NCI-H1048 (cell line): ENCODE data around the gene ZBTB20.

Source experiments
- DNase-seq: peaks from one replicate; lab custom pipeline; 2025; lab: John Stamatoyannopoulos, UW

ZBTB20 gene

DNA sequence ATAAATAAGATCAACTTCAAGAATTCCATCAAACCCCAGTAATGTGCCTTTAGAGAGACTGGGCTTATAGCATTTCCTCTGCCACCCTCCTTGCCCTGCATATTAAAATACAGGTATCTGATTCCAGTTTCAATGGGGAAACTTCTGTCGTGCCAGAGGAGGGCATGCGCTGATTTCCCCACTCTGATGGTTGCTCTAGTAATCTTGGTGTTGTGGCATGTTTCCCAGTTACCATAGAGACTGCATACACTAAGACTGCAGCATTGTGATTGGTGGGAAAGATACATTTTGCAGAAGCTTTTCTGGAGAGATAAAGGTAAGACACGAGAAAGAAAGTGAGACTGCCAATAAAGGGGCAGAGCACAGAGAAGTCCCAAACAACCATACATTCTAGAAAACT is 627.7 kb downstream of the ZBTB20 start:
- DNase-seq = peak; percentile 26

- DNase-seq = no peak
These were observed 628.8 kb downstream of the ZBTB20 start for GRCh38 chr3:114518206-114518808.

GRCh38 chr3:114510201-114510600 is 636.9 kb downstream of the ZBTB20 start:
- DNase-seq = no peak

DNA sequence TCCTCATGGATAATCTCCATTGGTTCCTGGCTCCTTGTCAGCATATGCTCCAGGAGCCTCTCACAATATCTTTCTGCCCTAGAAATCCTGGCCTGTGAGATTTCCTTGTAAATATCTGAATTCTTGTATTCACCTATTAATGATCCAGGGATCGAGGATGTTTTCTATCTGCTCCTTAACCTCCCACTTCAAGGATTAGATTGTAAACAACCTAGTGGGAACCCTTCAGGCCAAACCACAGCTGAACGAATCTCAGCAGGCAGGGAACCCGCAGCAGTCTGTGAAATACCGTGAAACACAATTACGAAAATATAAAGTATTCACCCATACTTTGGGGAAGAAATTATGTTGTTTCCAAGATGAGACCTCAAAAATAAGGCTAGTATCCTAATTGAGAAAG is 637.3 kb downstream of the ZBTB20 start:
- DNase-seq = no peak

GRCh38 chr3:114508976-114509375 is 638.1 kb downstream of the ZBTB20 start:
- no peak for DNase-seq

- DNase-seq = no peak
These were observed 638.9 kb downstream of the ZBTB20 start for GRCh38 chr3:114508208-114508607.

DNA sequence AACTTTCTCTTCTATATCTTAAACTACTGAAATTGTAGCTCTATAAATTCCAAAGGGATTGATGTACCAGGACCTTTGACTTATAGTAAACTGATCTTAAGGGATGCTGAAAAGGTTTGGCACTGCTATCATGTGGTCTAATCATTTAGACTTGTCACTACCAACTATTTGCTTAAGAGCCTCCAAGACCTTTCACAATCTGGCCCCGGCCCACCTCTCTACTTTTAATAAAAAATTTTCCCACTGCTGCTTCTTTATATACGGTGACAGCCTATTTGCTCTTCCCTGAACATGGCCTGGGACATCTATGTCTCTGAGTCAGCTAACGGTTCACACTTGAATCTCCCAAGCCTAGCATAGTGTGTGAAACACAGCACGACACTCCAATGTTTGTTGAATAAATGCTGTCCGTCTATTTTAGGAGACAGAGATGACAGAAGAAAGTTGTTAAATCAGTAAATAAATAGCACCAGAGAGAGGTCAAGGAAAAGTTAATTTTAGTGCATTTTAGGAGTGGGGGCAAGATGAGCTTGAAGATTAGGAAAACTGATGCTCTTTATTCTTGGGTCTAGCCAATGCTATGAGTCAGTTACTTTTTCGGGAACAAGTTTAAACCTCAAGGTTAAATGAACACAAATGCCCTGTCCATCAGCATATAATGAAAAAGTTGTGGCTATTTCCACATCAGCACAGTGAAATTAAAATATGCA is 640.3 kb downstream of the ZBTB20 start:
- no peak for DNase-seq

- no peak for DNase-seq
These were observed 642.0 kb downstream of the ZBTB20 start for GRCh38 chr3:114504941-114505628.

GRCh38 chr3:114502204-114502603 is 644.9 kb downstream of the ZBTB20 start:
- no peak for DNase-seq

GRCh38 chr3:114499976-114500375 is 647.1 kb downstream of the ZBTB20 start:
- DNase-seq = no peak

GRCh38 chr3:114498539-114499370 is 648.3 kb downstream of the ZBTB20 start:
- DNase-seq = peak; percentile 25

DNA sequence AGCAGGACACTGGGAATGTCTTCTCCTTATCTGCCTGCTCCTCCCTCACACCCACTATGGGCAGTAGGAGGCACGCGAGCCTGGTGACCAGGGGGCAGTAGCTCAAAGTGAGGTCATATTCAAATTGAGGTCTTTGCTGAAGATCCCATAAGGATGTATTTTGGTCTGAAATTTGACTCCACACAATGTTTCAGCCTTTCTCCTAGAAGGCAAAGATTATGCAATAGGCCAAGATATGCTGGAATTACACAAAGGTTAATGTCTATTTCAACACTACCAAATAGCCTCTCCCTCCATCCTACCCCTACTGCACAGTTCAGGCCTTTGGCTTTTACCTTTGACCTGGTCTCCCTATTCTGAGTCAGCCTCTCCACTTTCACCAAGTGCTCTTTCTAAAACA is 650.2 kb downstream of the ZBTB20 start:
- no peak for DNase-seq

- DNase-seq = no peak
These were observed 650.6 kb downstream of the ZBTB20 start for GRCh38 chr3:114496466-114496865.

DNA sequence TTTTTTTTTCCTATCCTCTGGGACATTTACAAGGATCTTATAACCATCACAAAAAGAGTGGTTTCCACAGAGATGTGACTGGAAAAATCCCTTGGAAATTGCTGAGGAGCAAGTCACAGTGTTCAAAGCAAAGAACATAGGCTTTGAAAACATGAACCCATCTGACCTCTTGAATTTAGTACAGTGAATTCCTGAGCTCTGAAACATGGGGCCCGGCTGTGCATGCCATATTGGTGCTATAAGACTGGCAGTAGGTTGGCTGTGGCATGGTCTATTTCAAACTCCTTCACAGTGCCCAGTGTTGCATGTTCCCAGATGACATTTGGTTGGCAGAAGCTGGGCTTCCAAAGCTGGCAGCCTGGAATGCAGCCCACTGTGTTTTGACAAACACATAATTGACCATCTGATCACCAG is 651.1 kb downstream of the ZBTB20 start:
- DNase-seq = no peak

- DNase-seq = no peak
These were observed 652.6 kb downstream of the ZBTB20 start for GRCh38 chr3:114494498-114494897.

- no peak for DNase-seq
These were observed 656.3 kb downstream of the ZBTB20 start for GRCh38 chr3:114490829-114491228.

DNA sequence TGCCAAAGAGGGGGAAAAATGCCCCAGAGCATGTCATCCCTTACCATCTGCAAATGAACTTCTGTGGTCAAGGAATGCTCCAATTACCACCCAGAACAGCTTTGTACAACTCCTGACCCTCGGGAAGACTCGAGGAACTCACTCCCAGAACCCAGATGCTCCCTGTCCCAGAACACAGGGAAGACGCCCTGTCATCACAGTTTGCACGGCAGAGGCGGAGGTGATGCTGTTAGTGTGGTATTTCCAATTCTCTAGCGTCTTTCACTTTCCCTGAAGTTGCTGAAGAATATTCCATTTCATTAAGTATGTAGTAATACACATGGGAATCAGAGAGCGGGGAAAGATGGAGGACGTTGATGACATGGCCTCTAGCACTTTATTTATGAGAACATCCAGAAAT is 659.6 kb downstream of the ZBTB20 start:
- no peak for DNase-seq

DNA sequence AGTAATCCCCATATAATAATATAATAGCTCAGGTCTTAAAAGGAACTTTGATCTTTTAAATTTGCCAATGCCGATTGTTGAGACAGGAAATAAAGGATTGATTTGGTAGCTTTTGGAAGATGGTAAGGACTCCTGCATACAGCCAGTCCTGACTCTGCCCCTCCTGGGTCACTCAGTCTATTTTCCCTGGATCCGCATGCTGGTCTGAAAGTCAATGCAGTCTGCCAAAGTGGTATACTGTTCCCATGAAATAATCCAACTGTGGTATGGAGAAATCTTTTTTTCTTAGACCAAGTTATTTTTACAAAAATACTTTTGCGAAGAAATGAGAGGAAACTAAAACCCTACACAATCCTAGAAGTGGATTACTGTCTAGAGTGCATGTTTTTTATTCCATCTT is 662.2 kb downstream of the ZBTB20 start:
- no peak for DNase-seq

GRCh38 chr3:114481113-114481512 is 666.0 kb downstream of the ZBTB20 start:
- no peak for DNase-seq

- no peak for DNase-seq
These were observed 666.6 kb downstream of the ZBTB20 start for GRCh38 chr3:114480442-114480841.

GRCh38 chr3:114478801-114479200 is 668.3 kb downstream of the ZBTB20 start:
- DNase-seq = no peak

DNA sequence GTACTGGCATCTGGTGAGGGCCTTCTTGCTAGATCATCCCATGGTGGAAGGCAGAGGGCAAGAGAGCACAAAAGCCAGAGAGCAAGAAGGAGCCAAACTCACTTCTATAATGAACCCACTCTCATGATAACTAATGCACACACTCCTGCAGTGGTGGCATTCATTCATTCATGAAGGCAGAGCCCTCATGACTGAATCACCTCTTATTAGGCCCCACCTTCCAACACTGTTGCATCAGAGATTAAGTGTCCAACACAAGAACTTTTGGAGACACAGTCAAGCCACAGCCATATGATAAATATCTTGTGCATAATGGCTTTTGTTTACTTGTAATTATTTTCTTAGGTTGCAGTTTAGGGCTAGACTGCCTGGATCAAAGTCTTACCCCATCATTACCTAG is 670.6 kb downstream of the ZBTB20 start:
- no peak for DNase-seq
